HL-60 (cell line): Measurements from ENCODE around the gene STX10.

Experiments used
- GABPA ChIP-seq: IDR thresholded peaks from 2 replicates; pipeline ENCODE4 v1.6.1; 2012; ENCODE audit warnings: low read depth
- TF ChIP-seq, protein P1 (sequence below): IDR thresholded peaks from one replicate; pipeline ENCODE4 v1.5.1; 2011; ENCODE audit warnings: low read length, control low read depth, inconsistent platforms; ENCODE audit not compliant: insufficient read depth
- TF ChIP-seq, protein P2 (sequence below): IDR thresholded peaks from 2 replicates; pipeline ENCODE4 v1.6.1; 2012; ENCODE audit warnings: low read depth; ENCODE audit not compliant: insufficient replicate concordance

DNA sequence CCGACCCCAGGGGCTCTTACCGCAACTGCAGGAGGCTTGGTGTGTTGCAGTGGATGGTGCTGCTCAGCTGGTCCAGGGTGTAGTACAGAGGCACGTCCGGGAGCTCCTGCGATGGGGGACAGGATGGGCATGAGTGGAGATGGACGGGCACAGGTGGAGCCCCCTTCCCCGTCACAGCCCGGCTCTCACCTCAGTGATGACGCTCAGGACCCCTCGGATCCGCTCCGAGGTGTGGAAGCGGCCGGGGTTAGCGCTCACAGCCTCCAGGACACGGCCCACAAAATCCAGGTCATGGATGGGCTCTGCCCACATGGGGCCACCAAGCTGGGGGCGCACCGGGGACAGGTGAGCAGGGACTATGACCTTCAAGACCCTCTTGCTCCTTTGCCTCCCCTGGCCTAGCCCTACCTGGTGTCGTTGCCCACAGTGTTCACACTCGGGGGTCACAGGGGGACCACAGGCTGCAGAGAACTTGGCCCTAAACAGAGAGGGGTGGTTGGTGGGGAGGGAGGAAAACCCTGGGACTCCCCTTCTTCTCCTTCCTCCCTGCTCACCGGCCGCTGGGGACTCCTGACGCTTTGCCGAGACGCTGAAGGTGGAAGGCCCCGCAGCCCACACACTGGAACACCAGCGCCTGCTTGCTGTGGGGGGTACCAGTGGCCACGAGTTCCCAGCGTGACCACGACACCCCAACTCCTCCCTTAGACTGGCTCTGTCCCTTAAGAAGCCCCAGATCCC is 40.6 kb downstream of the STX10 start:
- TF ChIP-seq, protein P1, sequence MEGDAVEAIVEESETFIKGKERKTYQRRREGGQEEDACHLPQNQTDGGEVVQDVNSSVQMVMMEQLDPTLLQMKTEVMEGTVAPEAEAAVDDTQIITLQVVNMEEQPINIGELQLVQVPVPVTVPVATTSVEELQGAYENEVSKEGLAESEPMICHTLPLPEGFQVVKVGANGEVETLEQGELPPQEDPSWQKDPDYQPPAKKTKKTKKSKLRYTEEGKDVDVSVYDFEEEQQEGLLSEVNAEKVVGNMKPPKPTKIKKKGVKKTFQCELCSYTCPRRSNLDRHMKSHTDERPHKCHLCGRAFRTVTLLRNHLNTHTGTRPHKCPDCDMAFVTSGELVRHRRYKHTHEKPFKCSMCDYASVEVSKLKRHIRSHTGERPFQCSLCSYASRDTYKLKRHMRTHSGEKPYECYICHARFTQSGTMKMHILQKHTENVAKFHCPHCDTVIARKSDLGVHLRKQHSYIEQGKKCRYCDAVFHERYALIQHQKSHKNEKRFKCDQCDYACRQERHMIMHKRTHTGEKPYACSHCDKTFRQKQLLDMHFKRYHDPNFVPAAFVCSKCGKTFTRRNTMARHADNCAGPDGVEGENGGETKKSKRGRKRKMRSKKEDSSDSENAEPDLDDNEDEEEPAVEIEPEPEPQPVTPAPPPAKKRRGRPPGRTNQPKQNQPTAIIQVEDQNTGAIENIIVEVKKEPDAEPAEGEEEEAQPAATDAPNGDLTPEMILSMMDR = no peak
- TF ChIP-seq GABPA = no peak
- TF ChIP-seq, protein P2, sequence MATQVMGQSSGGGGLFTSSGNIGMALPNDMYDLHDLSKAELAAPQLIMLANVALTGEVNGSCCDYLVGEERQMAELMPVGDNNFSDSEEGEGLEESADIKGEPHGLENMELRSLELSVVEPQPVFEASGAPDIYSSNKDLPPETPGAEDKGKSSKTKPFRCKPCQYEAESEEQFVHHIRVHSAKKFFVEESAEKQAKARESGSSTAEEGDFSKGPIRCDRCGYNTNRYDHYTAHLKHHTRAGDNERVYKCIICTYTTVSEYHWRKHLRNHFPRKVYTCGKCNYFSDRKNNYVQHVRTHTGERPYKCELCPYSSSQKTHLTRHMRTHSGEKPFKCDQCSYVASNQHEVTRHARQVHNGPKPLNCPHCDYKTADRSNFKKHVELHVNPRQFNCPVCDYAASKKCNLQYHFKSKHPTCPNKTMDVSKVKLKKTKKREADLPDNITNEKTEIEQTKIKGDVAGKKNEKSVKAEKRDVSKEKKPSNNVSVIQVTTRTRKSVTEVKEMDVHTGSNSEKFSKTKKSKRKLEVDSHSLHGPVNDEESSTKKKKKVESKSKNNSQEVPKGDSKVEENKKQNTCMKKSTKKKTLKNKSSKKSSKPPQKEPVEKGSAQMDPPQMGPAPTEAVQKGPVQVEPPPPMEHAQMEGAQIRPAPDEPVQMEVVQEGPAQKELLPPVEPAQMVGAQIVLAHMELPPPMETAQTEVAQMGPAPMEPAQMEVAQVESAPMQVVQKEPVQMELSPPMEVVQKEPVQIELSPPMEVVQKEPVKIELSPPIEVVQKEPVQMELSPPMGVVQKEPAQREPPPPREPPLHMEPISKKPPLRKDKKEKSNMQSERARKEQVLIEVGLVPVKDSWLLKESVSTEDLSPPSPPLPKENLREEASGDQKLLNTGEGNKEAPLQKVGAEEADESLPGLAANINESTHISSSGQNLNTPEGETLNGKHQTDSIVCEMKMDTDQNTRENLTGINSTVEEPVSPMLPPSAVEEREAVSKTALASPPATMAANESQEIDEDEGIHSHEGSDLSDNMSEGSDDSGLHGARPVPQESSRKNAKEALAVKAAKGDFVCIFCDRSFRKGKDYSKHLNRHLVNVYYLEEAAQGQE = no peak
